ENCODE results near the gene VKORC1L1.
"Not testable (repeated sequence)": the region's sequence is repeated elsewhere in the genome, so short reads cannot be mapped to it uniquely, and the experiment has no call there.

DNA sequence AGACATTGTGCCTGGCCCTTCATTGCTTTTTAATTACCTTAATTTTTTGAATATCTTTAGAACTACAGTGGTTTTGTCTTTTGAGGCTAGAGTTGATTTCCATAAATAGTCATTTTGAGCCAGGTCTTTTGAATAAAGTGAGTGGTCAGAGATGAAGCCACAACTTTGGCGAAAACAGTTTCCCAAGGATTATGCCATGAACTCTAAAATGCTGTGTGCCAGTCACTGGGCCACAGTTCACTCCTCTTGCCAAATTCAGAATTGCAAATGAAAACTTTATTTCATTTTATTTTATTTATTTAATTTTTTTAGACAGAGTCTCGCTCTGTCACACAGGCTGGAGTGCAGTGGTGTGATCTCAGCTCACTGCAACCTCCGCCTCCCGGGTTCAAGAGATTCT is 14.2 kb upstream of the VKORC1L1 start:
- TF ChIP-seq, protein P1, sequence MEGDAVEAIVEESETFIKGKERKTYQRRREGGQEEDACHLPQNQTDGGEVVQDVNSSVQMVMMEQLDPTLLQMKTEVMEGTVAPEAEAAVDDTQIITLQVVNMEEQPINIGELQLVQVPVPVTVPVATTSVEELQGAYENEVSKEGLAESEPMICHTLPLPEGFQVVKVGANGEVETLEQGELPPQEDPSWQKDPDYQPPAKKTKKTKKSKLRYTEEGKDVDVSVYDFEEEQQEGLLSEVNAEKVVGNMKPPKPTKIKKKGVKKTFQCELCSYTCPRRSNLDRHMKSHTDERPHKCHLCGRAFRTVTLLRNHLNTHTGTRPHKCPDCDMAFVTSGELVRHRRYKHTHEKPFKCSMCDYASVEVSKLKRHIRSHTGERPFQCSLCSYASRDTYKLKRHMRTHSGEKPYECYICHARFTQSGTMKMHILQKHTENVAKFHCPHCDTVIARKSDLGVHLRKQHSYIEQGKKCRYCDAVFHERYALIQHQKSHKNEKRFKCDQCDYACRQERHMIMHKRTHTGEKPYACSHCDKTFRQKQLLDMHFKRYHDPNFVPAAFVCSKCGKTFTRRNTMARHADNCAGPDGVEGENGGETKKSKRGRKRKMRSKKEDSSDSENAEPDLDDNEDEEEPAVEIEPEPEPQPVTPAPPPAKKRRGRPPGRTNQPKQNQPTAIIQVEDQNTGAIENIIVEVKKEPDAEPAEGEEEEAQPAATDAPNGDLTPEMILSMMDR (conservative IDR thresholded peaks at IDR 0.05; ENCODE audit: low read depth, low read length): not testable (repeated sequence)
- TF ChIP-seq EZH2 (IDR thresholded peaks at IDR 0.05; ENCODE audit: borderline replicate concordance, low read depth, low read length, poor library complexity, severe bottlenecking): not testable (repeated sequence)
